Heart left ventricle (tissue), 16 donors: ENCODE data around the gene PILRB. TPM values are rescaled to one million over a fixed set of nuclear protein-coding genes. Genes with fewer than 3 reads are reported as not detected.
"Not testable (repeated sequence)": the region's sequence is repeated elsewhere in the genome, so short reads cannot be mapped to it uniquely, and the experiment has no call there.

Source experiments
- ATAC-seq, 4 donors: fragments of 200-7000 bp; cut with Tn5 transposase; one replicate each; pipeline ENCODE4 v1.9.1; 2020 to 2022; ENCODE audit warnings: moderate library complexity in 4 of 4, mild to moderate bottlenecking in 3 of 4, moderate number of reproducible peaks in 1 of 4
- DNase-seq, 5 donors: peaks; one replicate each; pipeline ENCODE4 v3.0.0-alpha.2; 2020
- H3K27ac ChIP-seq, 12 donors: fragments of 200-600 bp; sonication (generic) in 4 of 12; one replicate each; pipeline versions ENCODE4 v1.5.0 to v1.8.0; 2016 to 2022; ENCODE audit warnings: mild to moderate bottlenecking in 2 of 12
- H3K27me3 ChIP-seq, 9 donors: fragments of 200-600 bp; sonication (generic) in 2 of 9; one replicate each; pipeline versions ENCODE4 v1.5.1 to v1.8.0; 2016 to 2022; ENCODE audit warnings: mild to moderate bottlenecking in 3 of 9
- H3K36me3 ChIP-seq, 9 donors: fragments of 200-600 bp; sonication (generic) in 2 of 9; one replicate each; pipeline versions ENCODE4 v1.5.0 to v1.8.0; 2018 to 2022; ENCODE audit warnings: mild to moderate bottlenecking in 2 of 9
- H3K4me1 ChIP-seq, 12 donors: fragments of 200-600 bp; sonication (generic) in 4 of 12; one replicate each; pipeline versions ENCODE4 v1.5.0 to v1.8.0; 2016 to 2022; ENCODE audit warnings: mild to moderate bottlenecking in 3 of 12
- H3K4me3 ChIP-seq, 12 donors: fragments of 200-600 bp; sonication (generic) in 4 of 12; one replicate each; pipeline versions ENCODE4 v1.5.0 to v1.8.0; 2017 to 2022; ENCODE audit warnings: mild to moderate bottlenecking in 9 of 12, moderate library complexity in 4 of 12
- H3K9me3 ChIP-seq, 12 donors: fragments of 200-600 bp; sonication (generic) in 4 of 12; one replicate each; pipeline versions ENCODE4 v1.5.0 to v1.8.0; 2016 to 2022; ENCODE audit warnings: mild to moderate bottlenecking in 1 of 12
- CTCF ChIP-seq, 12 donors: fragments of 200-600 bp; sonication (generic) in 4 of 12; IDR thresholded peaks; one replicate each; pipeline versions ENCODE4 v1.5.0 to v1.8.0; 2018 to 2022; ENCODE audit warnings: antibody characterized with exemption in 12 of 12, mild to moderate bottlenecking in 5 of 12
- POLR2A ChIP-seq, 2 donors: fragments of 450-650 bp; IDR thresholded peaks; one replicate each; pipeline ENCODE4 v1.6.1; 2017; ENCODE audit warnings: antibody characterized with exemption in 2 of 2, mild to moderate bottlenecking in 2 of 2, moderate library complexity in 2 of 2
- WGBS, 4 donors: extraction: QIAGEN DNeasy Blood & Tissue Kit in 2 of 4; methylation state at CpG; one replicate each; pipeline versions ENCODE4 v1.1.5 to v1.1.7; 2013 to 2018; 5-methylcytosine and 5-hydroxymethylcytosine counted together
- intact Hi-C, 10 donors: fragments of 100-400 bp; cut with DNase I; formaldehyde crosslinking; loops; one replicate each; pipeline versions ENCODE4 v1.11.1 to v1.14.2; 2022
- polyA plus RNA-seq, 2 donors: library from polyadenylated mRNA; stranded (reverse); fragments of 200-250 nt; gene quantifications; one replicate each; pipeline ENCODE4 v1.2.3, GENCODE V29; 2013
- total RNA-seq, 9 donors: library from RNA; depleted of rRNA in 2 of 9; stranded (reverse); fragments of >200 nt in 2 of 9; fragmentation: NEBNext Ultra II Directional in 3 of 9; extraction: Animal tissue kit (Norgen Biotek cat#: 25700) in 3 of 9; gene quantifications; one replicate each; pipeline versions ENCODE4 v1.1.0 to v1.2.4, GENCODE V29; 2016 to 2023
- donor health status: ischemic (EF 13 %, LVEDD 7.1; RV severe dilation, severe dysfunction).
- donor health status: healthy with polysubstance abuse.
- donor health status: DM: no; HTN: yes; CAD: no.
- donor health status: DM: no; HTN: no; CAD: no.
- donor health status: ischemic (EF 25% LVEDD 6.9; RV normal size, moderate dysfunction).
- donor health status: ischemic (EF 25% LVEDD 5.7; RV mildly dilated, moderate dysfunction).
- donor health status: healthy.
- donor health status: DM: yes; HTN: yes; CAD: no.
- donor health status: ischemic (EF 35%, LVEDD 5.7; RV mildly dilated, moderate dysfunction).
- donor health status: nonischemic (EF 11% LVEDD 7.7; RV severe dilation, severe dysfunction).
- donor health status: DM: yes; HTN: yes; CAD: no.
- donor health status: PGD.
- donor health status: ischemic (EF 29% LVEDD 5.4; RV normal size, mild dysfunction).
- donor health status: nonischemic (EF 23%, LVEDD 6.1; RV moderate dilation, normal function).

PILRB gene
- total and polyA plus RNA-seq, 11 donors = 6.2 to 24.2 (median 10.0) TPM

- H3K4me3 ChIP-seq = no peak overlapping the region
- no peaks in the 10 kb centered on the region for H3K27me3 ChIP-seq
- H3K27ac ChIP-seq = no peak overlapping the region
- H3K36me3 ChIP-seq = peaks cover 0 to 73% (median 52%) of the 10 kb centered on the region in 9 donors
- no peaks in the 10 kb centered on the region for H3K9me3 ChIP-seq
- peaks cover 0 to 46% (median 0%) of the 10 kb centered on the region in 12 donors for H3K4me1 ChIP-seq
- DNase-seq (no peak), ATAC-seq (no peak)
- 87 to 89% (median 87%) methylated on average over 6 of the region's 6 CpGs for WGBS, 4 donors
- intact Hi-C loops = no loop called here
- no peak for TF ChIP-seq CTCF (IDR thresholded peaks at IDR 0.05)
- TF ChIP-seq POLR2A (IDR thresholded peaks at IDR 0.05) = no peak
These were observed 6.6 kb downstream of the PILRB start for GRCh38 chr7:100364480-100364879.

- H3K27me3 ChIP-seq, H3K4me3 ChIP-seq, intact Hi-C loops, ATAC-seq, H3K9me3 ChIP-seq: not testable (repeated sequence)
- Histone ChIP-seq H3K36me3 (peaks cover 0 to 58% (median 38%) of the 10 kb centered on the region in 9 donors), H3K27ac (peak overlapping the region in 1 of 12 donors; percentile 71), H3K4me1 (peaks cover 0 to 59% (median 0%) of the 10 kb centered on the region in 12 donors)
- DNase-seq = peak in 2 of 5 donors; percentile 3 to 20
- 94 to 97% (median 96%) methylated on average over 7 of the region's 7 CpGs for WGBS, 4 donors
These were observed 8.1 kb downstream of the PILRB start for GRCh38 chr7:100365998-100366367.

- Histone ChIP-seq H3K27me3 (no peaks in the 10 kb centered on the region), H3K27ac (peak overlapping the region in 1 of 12 donors; percentile 88), H3K9me3 (no peaks in the 10 kb centered on the region), H3K4me1 (peaks cover 0 to 63% (median 0%) of the 10 kb centered on the region in 12 donors), H3K36me3 (peaks cover 0 to 51% (median 32%) of the 10 kb centered on the region in 9 donors), H3K4me3 (no peak overlapping the region)
- intact Hi-C loops = no loop called here
- DNase-seq = peak in 1 of 5 donors; percentile 26
- ATAC-seq = no peak
- no peak for TF ChIP-seq POLR2A (IDR thresholded peaks at IDR 0.05)
- no peak for TF ChIP-seq CTCF (IDR thresholded peaks at IDR 0.05)
- WGBS, 4 donors = 84 to 89% (median 88%) methylated on average over 16 of the region's 16 CpGs
These were observed 8.7 kb downstream of the PILRB start for GRCh38 chr7:100366411-100367250.

GRCh38 chr7:100367251-100367620, 9.3 kb downstream of the PILRB start:
- Histone ChIP-seq H3K9me3 (no peaks in the 10 kb centered on the region), H3K36me3 (peaks cover 0 to 45% (median 26%) of the 10 kb centered on the region in 9 donors), H3K4me3 (no peak overlapping the region), H3K27ac (peak overlapping the region in 1 of 12 donors; percentile 88), H3K4me1 (peaks cover 0 to 69% (median 0%) of the 10 kb centered on the region in 12 donors), H3K27me3 (no peaks in the 10 kb centered on the region)
- WGBS, 4 donors = 91 to 97% (median 94%) methylated on average over 8 of the region's 8 CpGs
- no peak for ATAC-seq
- DNase-seq = peak in 2 of 5 donors; percentile 15 to 39
- intact Hi-C loops = no loop called here
- TF ChIP-seq CTCF (IDR thresholded peaks at IDR 0.05) (no peak), POLR2A (IDR thresholded peaks at IDR 0.05) (no peak)
